Stimulated activated CD8-positive, alpha-beta memory T cell treated with anti-CD3 and anti-CD28 coated beads, Interleukin-12 subunit alpha, Interleukin-12 subunit beta, amount 100 ng/mL, for 24 hours (primary cell): ENCODE results near the gene IL24.

Source experiments
- DNase-seq: peaks from one replicate; pipeline ENCODE4 v3.0.0-alpha.2; 2020; ENCODE audit errors: extremely low read depth

Gene IL24

GRCh38 chr1:206880314-206880713 is 16.9 kb upstream of the IL24 start:
- no peak for DNase-seq

GRCh38 chr1:206882555-206882954 is 14.7 kb upstream of the IL24 start:
- DNase-seq: no peak

GRCh38 chr1:206883160-206883559 is 14.1 kb upstream of the IL24 start:
- DNase-seq: no peak

GRCh38 chr1:206883876-206884275 is 13.4 kb upstream of the IL24 start:
- DNase-seq: no peak

- DNase-seq: no peak
Observed at GRCh38 chr1:206885341-206886060, 11.7 kb upstream of the IL24 start.

- no peak for DNase-seq
Observed at GRCh38 chr1:206886831-206887230, 10.4 kb upstream of the IL24 start.

- DNase-seq: no peak
Observed at GRCh38 chr1:206887701-206888100, 9.5 kb upstream of the IL24 start.

GRCh38 chr1:206890125-206891060 is 6.8 kb upstream of the IL24 start:
- no peak for DNase-seq

- DNase-seq: no peak
Observed at GRCh38 chr1:206891412-206891811, 5.8 kb upstream of the IL24 start.

- no peak for DNase-seq
Observed at GRCh38 chr1:206892351-206892984, 4.8 kb upstream of the IL24 start.

GRCh38 chr1:206893380-206893779 is 3.9 kb upstream of the IL24 start:
- DNase-seq: no peak

- no peak for DNase-seq
Observed at GRCh38 chr1:206895325-206895724, 1.9 kb upstream of the IL24 start.

GRCh38 chr1:206895837-206896242 is 1.4 kb upstream of the IL24 start:
- no peak for DNase-seq

- no peak for DNase-seq
Observed at GRCh38 chr1:206896261-206896660, 982 bp upstream of the IL24 start.

GRCh38 chr1:206898089-206898914 is 1.1 kb downstream of the IL24 start:
- DNase-seq: no peak

GRCh38 chr1:206898915-206899431 is 1.7 kb downstream of the IL24 start:
- no peak for DNase-seq

- no peak for DNase-seq
Observed at GRCh38 chr1:206899717-206900116, 2.5 kb downstream of the IL24 start.

GRCh38 chr1:206900149-206900548 is 2.9 kb downstream of the IL24 start:
- DNase-seq: no peak

GRCh38 chr1:206901944-206902343 is 4.7 kb downstream of the IL24 start:
- no peak for DNase-seq

- DNase-seq: no peak
Observed at GRCh38 chr1:206902702-206903101, 5.5 kb downstream of the IL24 start.

- no peak for DNase-seq
Observed at GRCh38 chr1:206903687-206904086, 6.4 kb downstream of the IL24 start.
